22Rv1 (cell line): ENCODE data around the gene LMTK2.

ENCODE experiments used
- CTCF ChIP-seq: fragments of 450-650 bp; IDR thresholded peaks from 2 replicates; pipeline ENCODE4 v1.5.1; 2017; ENCODE audit warnings: mild to moderate bottlenecking
- ZFX ChIP-seq: fragments of 450-650 bp; IDR thresholded peaks from 2 replicates; pipeline ENCODE4 v1.6.1; 2017; ENCODE audit warnings: antibody characterized with exemption, borderline replicate concordance

- TF ChIP-seq CTCF = no peak
- no peak for TF ChIP-seq ZFX
Measured at GRCh38 chr7:98249106-98249505, 142.4 kb downstream of the LMTK2 start.
